GM13976 (cell line): Measurements from ENCODE around the gene PARL.

Experiments
- DNase-seq: peaks from one replicate; pipeline ENCODE4 v3.0.0; 2012; ENCODE audit warnings: low spot score
- in situ Hi-C: fragments of 300-500 bp; cut with MboI; formaldehyde crosslinking; loops from one replicate; pipeline ENCODE4 v1.12.0; 2022; ENCODE audit warnings: low sequenced_read_pairs, mixed read lengths, inconsistent platforms; ENCODE audit not compliant: unreplicated experiment
- TF ChIP-seq, protein P1 (sequence below): IDR thresholded peaks from 2 replicates; pipeline ENCODE4 v1.5.1; 2012; ENCODE audit warnings: borderline replicate concordance, mild to moderate bottlenecking; ENCODE audit not compliant: insufficient read depth; ENCODE audit errors: extremely low read depth, missing control alignments, control extremely low read depth

Gene PARL

DNA sequence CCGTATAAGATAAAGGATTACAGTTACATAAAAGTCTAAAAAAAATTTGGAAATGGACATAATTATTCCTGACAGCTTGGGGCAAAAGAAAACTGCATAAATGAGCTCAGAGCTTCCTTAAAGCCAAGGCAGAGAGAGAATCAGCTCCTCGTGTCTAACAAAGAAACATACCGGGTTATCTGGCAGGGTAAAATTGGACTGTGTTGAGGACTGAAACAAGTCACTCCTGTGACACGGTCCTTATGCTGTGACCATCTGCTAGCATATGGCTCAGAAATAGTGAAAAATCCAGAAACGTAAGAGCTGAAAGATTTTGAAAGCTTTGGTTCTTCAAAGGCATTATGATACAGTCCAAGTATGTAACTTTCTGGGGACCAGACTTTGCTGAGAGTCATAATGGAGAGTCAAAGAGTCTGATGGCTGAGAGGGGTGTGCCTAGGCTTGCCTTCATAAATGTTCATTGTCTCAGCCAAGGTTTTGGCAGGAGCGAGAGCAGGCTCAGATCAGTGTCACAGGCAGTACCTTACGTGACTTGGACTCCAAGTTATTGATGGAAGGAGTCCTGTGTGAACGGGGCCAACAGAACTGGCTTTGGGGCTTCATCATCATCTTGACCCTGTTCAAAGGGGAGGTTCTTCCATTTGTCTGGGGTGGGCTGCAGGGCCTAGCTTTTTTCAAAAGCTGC, 71.8 kb downstream of the PARL start:
- no peak for DNase-seq
- TF ChIP-seq, protein P1, sequence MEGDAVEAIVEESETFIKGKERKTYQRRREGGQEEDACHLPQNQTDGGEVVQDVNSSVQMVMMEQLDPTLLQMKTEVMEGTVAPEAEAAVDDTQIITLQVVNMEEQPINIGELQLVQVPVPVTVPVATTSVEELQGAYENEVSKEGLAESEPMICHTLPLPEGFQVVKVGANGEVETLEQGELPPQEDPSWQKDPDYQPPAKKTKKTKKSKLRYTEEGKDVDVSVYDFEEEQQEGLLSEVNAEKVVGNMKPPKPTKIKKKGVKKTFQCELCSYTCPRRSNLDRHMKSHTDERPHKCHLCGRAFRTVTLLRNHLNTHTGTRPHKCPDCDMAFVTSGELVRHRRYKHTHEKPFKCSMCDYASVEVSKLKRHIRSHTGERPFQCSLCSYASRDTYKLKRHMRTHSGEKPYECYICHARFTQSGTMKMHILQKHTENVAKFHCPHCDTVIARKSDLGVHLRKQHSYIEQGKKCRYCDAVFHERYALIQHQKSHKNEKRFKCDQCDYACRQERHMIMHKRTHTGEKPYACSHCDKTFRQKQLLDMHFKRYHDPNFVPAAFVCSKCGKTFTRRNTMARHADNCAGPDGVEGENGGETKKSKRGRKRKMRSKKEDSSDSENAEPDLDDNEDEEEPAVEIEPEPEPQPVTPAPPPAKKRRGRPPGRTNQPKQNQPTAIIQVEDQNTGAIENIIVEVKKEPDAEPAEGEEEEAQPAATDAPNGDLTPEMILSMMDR: no peak
- in situ Hi-C loops: no loop called here

DNA sequence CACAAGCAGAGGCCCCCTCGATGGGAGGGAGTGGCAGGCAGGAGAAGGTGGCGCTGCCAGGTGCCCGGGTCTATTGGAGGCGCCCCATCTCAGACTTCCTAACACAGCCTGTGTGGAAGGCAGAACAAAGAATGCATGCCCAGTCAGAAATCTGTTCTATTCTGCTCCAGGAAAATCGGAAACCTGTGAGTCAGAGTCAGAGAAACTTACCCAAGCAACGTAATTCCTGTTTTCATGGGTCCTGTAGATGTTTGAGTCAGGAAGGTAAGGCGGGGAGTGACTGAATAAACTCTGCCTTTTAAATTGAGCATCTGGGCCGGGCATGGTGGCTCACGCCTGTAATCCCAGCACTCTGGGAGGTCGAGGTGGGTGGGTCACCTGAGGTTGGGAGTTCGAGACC, 73.0 kb downstream of the PARL start:
- in situ Hi-C loops: no loop called here
- no peak for DNase-seq
- TF ChIP-seq, protein P1: no peak

DNA sequence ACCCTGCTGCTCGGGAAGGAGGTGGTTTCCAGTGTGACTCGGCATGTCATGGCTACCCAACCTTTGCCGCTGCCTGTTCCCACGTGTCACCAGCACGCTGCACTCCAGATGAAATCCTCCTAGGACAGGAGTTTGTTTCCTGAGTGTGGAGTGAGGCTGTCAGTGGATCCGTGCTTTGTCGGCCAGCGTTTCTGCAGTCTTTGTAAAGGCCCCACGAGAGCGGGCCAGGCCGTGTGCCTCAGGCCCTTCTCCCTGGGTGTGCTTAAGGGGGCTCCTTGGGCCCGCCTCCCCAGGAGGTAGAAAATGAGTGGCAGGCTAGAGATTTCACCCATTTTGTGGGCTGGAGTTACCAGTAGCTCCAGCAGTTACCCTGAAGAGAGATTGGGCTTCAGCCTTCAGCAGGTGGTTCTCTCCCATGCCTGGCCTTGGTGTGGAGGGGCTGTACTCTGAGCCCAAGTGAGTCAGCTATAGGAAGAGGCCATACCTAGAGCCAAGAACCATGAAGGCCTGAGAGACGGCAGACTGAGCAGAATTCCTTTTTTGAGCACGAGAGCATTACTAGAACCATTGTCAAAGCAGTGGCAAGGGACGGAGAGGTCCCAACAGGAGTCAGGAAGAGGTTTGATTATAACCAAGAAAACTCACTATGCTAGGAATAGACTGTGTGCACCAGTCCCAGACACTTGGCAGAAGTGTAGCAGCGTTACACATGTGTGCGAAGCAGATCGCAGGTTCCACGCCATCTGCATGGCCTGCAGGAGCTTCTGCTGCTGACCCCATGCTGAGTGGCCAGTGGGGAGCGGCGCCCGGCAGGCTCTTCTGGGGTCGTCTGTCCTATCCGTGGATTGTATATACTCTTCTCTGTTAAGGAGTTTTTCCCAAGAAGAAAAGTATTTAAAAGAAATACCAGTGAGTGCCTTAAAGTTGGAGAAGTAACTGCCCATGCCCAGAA, 73.8 kb downstream of the PARL start:
- no peak for DNase-seq
- in situ Hi-C loops: no loop called here
- TF ChIP-seq, protein P1: no peak

DNA sequence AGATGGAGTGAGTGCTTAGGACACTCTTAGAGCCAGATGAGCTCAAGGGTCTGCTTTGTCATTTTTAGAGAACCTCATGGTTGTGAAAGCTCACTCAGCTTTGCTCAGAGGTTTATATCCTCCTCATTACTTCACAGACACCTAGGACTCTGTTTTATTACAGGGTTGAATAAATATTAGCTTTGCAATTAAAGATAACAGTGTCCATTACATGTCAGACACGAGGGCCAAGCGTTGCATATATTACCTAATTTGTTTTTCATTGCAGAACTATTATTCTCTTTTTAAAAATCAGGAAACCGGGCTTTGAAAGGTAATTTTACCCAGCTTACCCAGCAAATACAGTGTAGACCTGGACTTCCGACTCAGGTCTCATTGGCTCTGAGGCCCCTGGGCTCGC, 75.4 kb downstream of the PARL start:
- in situ Hi-C loops: no loop called here
- TF ChIP-seq, protein P1: no peak
- DNase-seq: no peak

DNA sequence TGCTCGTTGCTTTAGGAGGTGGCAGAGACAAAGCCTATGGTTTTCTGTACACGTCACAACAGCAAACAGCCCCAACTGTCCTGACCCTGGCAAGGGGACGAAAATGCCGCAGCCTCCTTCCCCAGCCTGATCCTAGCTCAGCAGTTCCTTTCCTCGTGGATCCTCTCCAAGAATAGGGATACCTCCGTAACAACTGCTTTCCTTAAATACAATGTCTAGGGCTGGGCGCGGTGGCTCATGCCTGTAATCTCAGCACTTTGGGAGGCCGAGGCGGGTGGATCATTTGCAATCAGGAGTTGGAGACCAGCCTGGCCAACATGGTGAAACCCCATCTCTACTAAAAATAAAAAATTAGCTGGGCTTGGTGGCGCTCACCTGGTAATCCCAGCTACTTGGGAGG, 76.3 kb downstream of the PARL start:
- in situ Hi-C loops: no loop called here
- no peak for DNase-seq
- TF ChIP-seq, protein P1: no peak

DNA sequence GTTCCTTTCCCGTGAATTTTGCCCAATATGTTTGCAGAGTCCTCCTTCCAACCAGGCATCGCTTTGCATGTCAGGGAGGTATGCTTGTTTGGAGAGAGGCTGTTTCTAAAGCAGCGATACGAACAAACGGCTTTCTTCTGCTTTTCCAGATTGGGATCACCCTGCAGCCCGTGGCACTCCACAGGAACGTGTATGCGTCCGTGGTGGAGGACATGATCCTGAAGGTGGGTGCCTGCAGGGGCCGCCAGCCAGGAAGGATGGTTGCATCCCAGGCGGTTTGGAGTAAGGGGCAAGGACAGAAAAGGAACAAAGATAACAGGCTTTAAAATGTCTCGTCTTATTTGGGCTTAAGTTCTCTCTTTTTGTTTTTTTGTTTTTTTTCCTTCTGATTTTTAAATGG, 76.8 kb downstream of the PARL start:
- TF ChIP-seq, protein P1: no peak
- in situ Hi-C loops: no loop called here
- no peak for DNase-seq
